H1 (cell line): ENCODE data around the gene WDR93. TPM values are rescaled to one million over a fixed set of nuclear protein-coding genes. Genes with fewer than 3 reads are reported as not detected.

ENCODE experiments used
- CTCF ChIA-PET: fragments of 300-600 bp; sonication (Branson Sonifier 250); formaldehyde crosslinking; loops from one replicate; lab custom pipeline; 2021; ENCODE audit not compliant: partially characterized antibody; lab: Charles Lee
- POLR2A ChIA-PET: fragments of 300-600 bp; sonication (Branson Sonifier 250); formaldehyde crosslinking; loops from one replicate; lab custom pipeline; 2021; ENCODE audit warnings: inconsistent platforms; ENCODE audit not compliant: partially characterized antibody; lab: Charles Lee
- DNase-seq, 2 experiments: peaks; one replicate each; pipeline versions ENCODE4 v3.0.0 to v3.0.0-alpha.2; 2010 to 2022; ENCODE audit warnings: low spot score in 2 of 2, low read depth in 1 of 2, mixed read lengths in 1 of 2
- FAIRE-seq: peaks from 2 replicates; lab custom pipeline; 2011; peaks lifted over from hg19 to GRCh38; lab: Jason Lieb, UNC
- H2AFZ ChIP-seq: 2 replicates; pipeline ENCODE4 v1.8.1; 2012; ENCODE audit warnings: low read length, inconsistent platforms
- H2AK5ac ChIP-seq: 2 replicates; pipeline ENCODE4 v1.6.1; 2013; ENCODE audit warnings: low read depth, low read length
- H2BK120ac ChIP-seq: replicated peaks from 2 replicates; pipeline ENCODE3; 2013; ENCODE audit warnings: low read depth, low read length, inconsistent platforms
- H2BK12ac ChIP-seq: 2 replicates; pipeline ENCODE4 v1.6.1; 2013; ENCODE audit warnings: low read depth, low read length
- H2BK15ac ChIP-seq: 2 replicates; pipeline ENCODE4 v1.6.1; 2013; ENCODE audit warnings: low read length
- H2BK20ac ChIP-seq: 2 replicates; pipeline ENCODE4 v1.6.1; 2013; ENCODE audit warnings: low read length
- H2BK5ac ChIP-seq: 2 replicates; pipeline ENCODE4 v1.6.1; 2013; ENCODE audit warnings: low read depth, low read length
- H3K14ac ChIP-seq: 2 replicates; pipeline ENCODE4 v1.6.1; 2013; ENCODE audit warnings: inconsistent platforms; ENCODE audit not compliant: insufficient read length
- H3K18ac ChIP-seq: 2 replicates; pipeline ENCODE4 v1.6.1; 2013; ENCODE audit warnings: low read length; ENCODE audit errors: extremely low read depth
- H3K23ac ChIP-seq: 2 replicates; pipeline ENCODE4 v1.6.1; 2013; ENCODE audit warnings: inconsistent platforms; ENCODE audit not compliant: insufficient read length
- H3K23me2 ChIP-seq: 2 replicates; pipeline ENCODE4 v1.6.1; 2013; ENCODE audit warnings: low read depth, low read length
- H3K27ac ChIP-seq: 2 replicates; pipeline ENCODE4 v1.6.1; 2011; ENCODE audit warnings: low read depth, low read length, inconsistent platforms
- H3K27me3 ChIP-seq, 4 experiments: replicated peaks in 1 of 4; 1 replicate in 1 of 4; 2 replicates in 3 of 4; pipeline versions ENCODE4 v1.6.1 to v1.8.1; 2011 to 2013; ENCODE audit warnings: low read length in 3 of 4, mild to moderate bottlenecking in 3 of 4, inconsistent platforms in 2 of 4, mixed read lengths in 2 of 4, moderate library complexity in 1 of 4; ENCODE audit not compliant: control insufficient read depth in 3 of 4, insufficient read depth in 3 of 4; ENCODE audit errors: extremely low read depth in 1 of 4
- H3K36me3 ChIP-seq, 4 experiments: 2 replicates each; pipeline versions ENCODE4 v1.6.1 to v1.8.1; 2011 to 2013; ENCODE audit warnings: mild to moderate bottlenecking in 4 of 4, low read length in 3 of 4, moderate library complexity in 2 of 4, control low read depth in 1 of 4, inconsistent platforms in 1 of 4; ENCODE audit not compliant: insufficient read depth in 4 of 4, control insufficient read depth in 2 of 4
- H3K4ac ChIP-seq: replicated peaks from 2 replicates; pipeline ENCODE3; 2013; ENCODE audit warnings: low read length, low read depth, mixed read lengths, inconsistent platforms; ENCODE audit not compliant: insufficient read length
- H3K4me1 ChIP-seq, 4 experiments: replicated peaks in 1 of 4; 1 replicate in 1 of 4; 2 replicates in 3 of 4; pipeline versions ENCODE4 v1.6.1 to v1.8.1; 2011 to 2013; ENCODE audit warnings: low read length in 3 of 4, inconsistent platforms in 2 of 4, mixed read lengths in 1 of 4; ENCODE audit not compliant: insufficient read depth in 4 of 4, control insufficient read depth in 3 of 4
- H3K4me2 ChIP-seq, 2 experiments: 2 replicates each; pipeline versions ENCODE4 v1.6.1 to v1.8.1; 2011 to 2013; ENCODE audit warnings: low read depth in 2 of 2, low read length in 2 of 2, control low read depth in 1 of 2, inconsistent platforms in 1 of 2, mild to moderate bottlenecking in 1 of 2; ENCODE audit not compliant: insufficient read depth in 1 of 2
- H3K4me3 ChIP-seq, 4 experiments: fragments of 200-600, 300-600 bp in 1 of 4; sonication (generic), shearing (Covaris generic), sonication (Bioruptor Twin) in 1 of 4; 2 replicates each; pipeline versions ENCODE4 v1.5.1 to v1.8.1; 2011 to 2016; ENCODE audit warnings: low read length in 4 of 4, low read depth in 3 of 4, control low read depth in 2 of 4, inconsistent platforms in 2 of 4, mild to moderate bottlenecking in 2 of 4, mixed read lengths in 1 of 4, moderate library complexity in 1 of 4; ENCODE audit not compliant: insufficient read depth in 2 of 4; ENCODE audit errors: extremely low read depth in 1 of 4
- H3K56ac ChIP-seq: replicated peaks from 2 replicates; pipeline ENCODE3; 2013; ENCODE audit warnings: low read depth, mild to moderate bottlenecking, mixed read lengths, low read length, inconsistent platforms; ENCODE audit not compliant: insufficient read length
- H3K79me1 ChIP-seq: 2 replicates; pipeline ENCODE4 v1.6.1; 2013; ENCODE audit warnings: low read depth, low read length, control low read depth
- H3K79me2 ChIP-seq, 2 experiments: 2 replicates each; pipeline versions ENCODE4 v1.6.1 to v1.8.1; 2012 to 2013; ENCODE audit warnings: low read length in 2 of 2, mild to moderate bottlenecking in 2 of 2, inconsistent platforms in 1 of 2; ENCODE audit not compliant: insufficient read depth in 2 of 2, control insufficient read depth in 1 of 2
- H3K9ac ChIP-seq, 4 experiments: replicated peaks in 1 of 4; 1 replicate in 1 of 4; 2 replicates in 3 of 4; pipeline versions ENCODE4 v1.6.1 to v1.8.1; 2011 to 2013; ENCODE audit warnings: low read depth in 3 of 4, low read length in 3 of 4, control low read depth in 2 of 4, mild to moderate bottlenecking in 2 of 4, moderate library complexity in 2 of 4, inconsistent platforms in 1 of 4; ENCODE audit errors: extremely low read depth in 1 of 4
- H3K9me3 ChIP-seq, 2 experiments: 2 replicates each; pipeline versions ENCODE4 v1.6.1 to v1.8.1; 2012 to 2013; ENCODE audit warnings: mild to moderate bottlenecking in 2 of 2, moderate library complexity in 2 of 2, control low read depth in 1 of 2, inconsistent platforms in 1 of 2, low read depth in 1 of 2, low read length in 1 of 2, mixed read lengths in 1 of 2; ENCODE audit not compliant: insufficient read depth in 2 of 2
- H4K20me1 ChIP-seq, 2 experiments: replicated peaks in 1 of 2; 2 replicates each; pipeline versions ENCODE3 to v1.8.1; 2011 to 2013; ENCODE audit warnings: inconsistent platforms in 2 of 2, low read length in 2 of 2, mild to moderate bottlenecking in 1 of 2; ENCODE audit not compliant: insufficient read depth in 2 of 2, control insufficient read depth in 1 of 2
- H4K5ac ChIP-seq: 2 replicates; pipeline ENCODE4 v1.6.1; 2013; ENCODE audit warnings: low read length, low read depth, mixed read lengths, inconsistent platforms; ENCODE audit not compliant: insufficient read length
- H4K8ac ChIP-seq: 2 replicates; pipeline ENCODE4 v1.8.0; 2013; ENCODE audit warnings: mild to moderate bottlenecking, moderate library complexity, low read length, inconsistent platforms; ENCODE audit not compliant: insufficient read depth; ENCODE audit errors: extremely low read depth
- H4K91ac ChIP-seq: replicated peaks from 2 replicates; pipeline ENCODE3; 2013; ENCODE audit warnings: low read length, mixed read lengths, inconsistent platforms; ENCODE audit not compliant: insufficient read length
- BACH1 ChIP-seq: IDR thresholded peaks from 2 replicates; pipeline ENCODE4 v1.6.1; 2012; ENCODE audit warnings: low read length, improper control_type of control experiment
- CBX8 ChIP-seq: fragments of 300-800, 300-1000 bp; sonication (generic); IDR thresholded peaks from 2 replicates; pipeline ENCODE4 v1.7.1; 2016; ENCODE audit warnings: low read depth, low read length, borderline replicate concordance
- CTCF ChIP-seq, 3 experiments: IDR thresholded peaks; 1 replicate in 2 of 3; 2 replicates in 1 of 3; pipeline versions ENCODE4 v1.5.1 to v1.6.1; 2011; ENCODE audit warnings: low read length in 3 of 3, mild to moderate bottlenecking in 3 of 3, inconsistent platforms in 2 of 3, low read depth in 1 of 3, moderate library complexity in 1 of 3; ENCODE audit not compliant: insufficient read depth in 1 of 3; ENCODE audit errors: control extremely low read depth in 1 of 3
- MAFK ChIP-seq: IDR thresholded peaks from 2 replicates; pipeline ENCODE4 v1.6.1; 2012; ENCODE audit warnings: low read depth, mild to moderate bottlenecking, improper control_type of control experiment, low read length
- RFX5 ChIP-seq: IDR thresholded peaks from 2 replicates; pipeline ENCODE4 v1.6.1; 2011; ENCODE audit warnings: low read depth, low read length, improper control_type of control experiment, borderline replicate concordance
- SAP30 ChIP-seq: fragments of 300-600 bp; sonication (generic); IDR thresholded peaks from 2 replicates; pipeline ENCODE4 v1.7.1; 2012; ENCODE audit warnings: low read length, moderate library complexity, mild to moderate bottlenecking, inconsistent platforms; ENCODE audit not compliant: insufficient read depth, insufficient replicate concordance
- SP2 ChIP-seq: IDR thresholded peaks from 2 replicates; pipeline ENCODE4 v1.6.1; 2012; ENCODE audit warnings: mild to moderate bottlenecking, low read length, inconsistent platforms
- TCF12 ChIP-seq: IDR thresholded peaks from 2 replicates; pipeline ENCODE4 v1.6.1; 2011; ENCODE audit warnings: low read depth, mild to moderate bottlenecking, low read length
- polyA plus RNA-seq, 7 experiments: library from polyadenylated mRNA; depleted of rRNA in 3 of 7; stranded (reverse) in 5 of 7; unstranded in 2 of 7; fragments of >200 nt in 5 of 7; fragments of 200-250 nt in 2 of 7; gene quantifications; 1 replicate in 5 of 7; 2 replicates in 1 of 7; 4 replicates in 1 of 7; pipeline versions ENCODE4 v1.2.1 to v1.2.3, GENCODE V29; 2011 to 2013; ENCODE audit warnings: missing spikeins in 2 of 7, mixed read lengths in 2 of 7
- total RNA-seq: library from RNA; stranded (reverse); fragmentation: NEBNext Ultra II Directional; extraction: Animal tissue kit (Norgen Biotek cat#: 25700); gene quantifications from 2 replicates; pipeline ENCODE4 v1.2.1, GENCODE V29; 2021

The WDR93 gene
- total and polyA plus RNA-seq, 2 of the 8 experiments (the other 6 are each of a cell fraction or from before 2014, with no cell fraction given) = 0.03 TPM; not detected in 1

GRCh38 chr15:89704411-89704810, 13.8 kb downstream of the WDR93 start:
- H3K23ac ChIP-seq = no peak overlapping the region
- H3K18ac ChIP-seq = no peak overlapping the region
- no peak for TF ChIP-seq RFX5
- no peak for TF ChIP-seq SAP30
- TF ChIP-seq TCF12 = no peak
- no peak for TF ChIP-seq CBX8
- TF ChIP-seq SP2 = no peak
- no peak for TF ChIP-seq BACH1
- TF ChIP-seq CTCF (IDR thresholded peaks at IDR 0.05; ENCODE audit: control extremely low read depth in 1 of 3, insufficient read depth in 1 of 3, low read depth in 1 of 3, low read length in 3 of 3) = no peak
- TF ChIP-seq MAFK = no peak
- H3K56ac ChIP-seq = no peak overlapping the region
- CTCF ChIA-PET = interaction anchor here (1.2 kb wide), 1 partner anchor 9 kb away, joined by 3 read pairs; no protein-coding TSS in a partner anchor
- H4K91ac ChIP-seq = no peak overlapping the region
- H3K9ac ChIP-seq = no peak overlapping the region
- H3K4me2 ChIP-seq = no peak overlapping the region
- H3K4me3 ChIP-seq = no peak overlapping the region
- H4K5ac ChIP-seq = no peak overlapping the region
- H4K8ac ChIP-seq = no peak overlapping the region
- H3K14ac ChIP-seq = no peak overlapping the region
- no peaks in the 10 kb centered on the region for H3K23me2 ChIP-seq
- no peaks in the 10 kb centered on the region for H3K79me2 ChIP-seq
- no peak overlapping the region for H2BK120ac ChIP-seq
- H4K20me1 ChIP-seq = peaks cover 0 to 1% of the 10 kb centered on the region in 2 experiments
- H3K27me3 ChIP-seq = peaks cover 0 to 2% (median 0%) of the 10 kb centered on the region in 4 experiments; a peak in 2 of 7 replicates
- no peaks in the 10 kb centered on the region for H3K36me3 ChIP-seq
- no peaks in the 10 kb centered on the region for H3K9me3 ChIP-seq
- no peak overlapping the region for H3K27ac ChIP-seq
- no peak overlapping the region for H2BK5ac ChIP-seq
- H3K4me1 ChIP-seq = no peaks in the 10 kb centered on the region
- H3K79me1 ChIP-seq = no peaks in the 10 kb centered on the region
- POLR2A ChIA-PET = no interaction called here
- H3K4ac ChIP-seq = no peak overlapping the region
- no peak for FAIRE-seq
- no peak overlapping the region for H2AK5ac ChIP-seq
- no peak overlapping the region for H2BK20ac ChIP-seq
- H2BK12ac ChIP-seq = no peak overlapping the region
- H2BK15ac ChIP-seq = no peak overlapping the region
- no peak overlapping the region for H2AFZ ChIP-seq
- no peak for DNase-seq
